Measurements from ENCODE around the gene ZNF101.

ZNF101 gene

DNA sequence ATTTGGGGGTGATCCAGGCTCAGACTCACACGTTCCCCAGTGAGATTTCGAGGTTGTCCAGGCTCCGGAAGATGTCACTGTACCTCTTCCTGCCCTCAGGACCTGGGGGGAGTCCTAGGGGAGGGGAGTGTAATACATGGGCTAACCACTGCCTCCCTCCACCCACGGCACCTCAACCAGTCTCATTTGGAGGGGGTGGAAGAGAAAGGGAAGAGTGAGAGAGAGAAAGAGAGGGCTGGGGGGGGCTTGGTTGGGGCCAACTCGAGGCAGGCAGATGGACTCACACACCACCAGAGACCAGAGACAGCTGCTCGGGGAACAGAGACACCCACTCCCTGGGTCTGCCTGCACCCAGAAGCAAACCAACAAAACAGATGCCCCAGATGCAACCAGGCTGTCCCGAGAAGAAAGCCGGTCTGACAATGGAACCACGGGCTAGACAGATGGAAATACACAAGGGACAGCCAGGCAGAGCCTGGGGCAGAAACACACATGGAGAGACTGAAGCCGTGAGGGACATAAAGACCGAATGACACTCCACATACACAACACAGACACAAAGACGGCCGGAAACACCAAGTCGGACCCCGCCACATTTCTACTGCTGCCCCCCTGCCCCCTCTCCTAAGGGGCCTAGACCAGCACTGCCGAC lies 26.0 kb upstream of the ZNF101 start:
- peak; percentile 66 for DNase-seq (ENCODE audit: low spot score)

- peak; percentile 99 for DNase-seq (ENCODE audit: low spot score)
Observed at GRCh38 chr19:19643158-19644053, 25.2 kb upstream of the ZNF101 start, which contains the start of gene GMIP. Gene GMIP (minus strand): TSS chr19:19643657. CDS start chr19:19643529, 128 bp downstream.

DNA sequence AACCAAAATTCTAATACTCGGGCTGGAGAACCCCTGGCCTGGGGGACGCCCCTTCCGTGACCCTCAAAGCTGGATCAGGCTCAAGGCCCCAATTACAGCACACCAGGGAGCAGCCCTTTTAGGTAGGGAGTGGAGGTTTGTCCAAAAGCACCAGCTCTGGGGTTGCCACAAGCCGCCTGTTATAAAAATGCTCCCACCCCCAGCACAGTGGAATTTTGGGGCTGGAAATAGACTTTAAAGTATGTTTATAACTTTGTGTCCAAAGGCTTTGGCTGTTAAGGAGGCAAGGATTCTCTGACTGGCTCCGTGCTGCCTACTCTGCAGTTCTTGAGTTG lies 24.6 kb upstream of the ZNF101 start:
- no peak for DNase-seq (ENCODE audit: low spot score)

- DNase-seq (ENCODE audit: low spot score) = no peak
Observed at GRCh38 chr19:19645233-19645870, 23.3 kb upstream of the ZNF101 start.

GRCh38 chr19:19647037-19647835 lies 21.4 kb upstream of the ZNF101 start:
- no peak for DNase-seq (ENCODE audit: low spot score)

DNA sequence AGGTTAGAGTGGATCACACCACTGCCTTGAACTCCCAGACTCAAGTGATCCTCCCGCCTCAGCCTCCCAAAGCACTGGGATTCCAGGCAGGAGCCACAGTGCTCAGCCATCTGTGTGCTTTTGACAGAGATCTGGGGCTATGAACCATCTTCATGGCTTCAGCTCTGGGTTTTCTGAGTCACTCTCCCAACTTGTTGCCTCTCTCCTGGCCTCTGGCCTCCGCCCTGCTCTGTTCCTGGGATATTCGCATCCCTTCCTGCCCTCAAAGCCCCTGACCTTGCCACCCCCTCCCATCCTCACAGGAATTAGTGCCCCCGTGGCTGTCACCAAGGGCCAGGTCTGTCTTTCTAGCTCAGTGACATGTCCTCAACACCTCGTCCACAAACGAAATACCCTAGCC lies 19.5 kb upstream of the ZNF101 start:
- DNase-seq (ENCODE audit: low spot score) = no peak

GRCh38 chr19:19649580-19649995 lies 19.1 kb upstream of the ZNF101 start:
- DNase-seq (ENCODE audit: low spot score) = no peak

- DNase-seq (ENCODE audit: low spot score) = no peak
Observed at GRCh38 chr19:19650331-19650730, 18.3 kb upstream of the ZNF101 start.

DNA sequence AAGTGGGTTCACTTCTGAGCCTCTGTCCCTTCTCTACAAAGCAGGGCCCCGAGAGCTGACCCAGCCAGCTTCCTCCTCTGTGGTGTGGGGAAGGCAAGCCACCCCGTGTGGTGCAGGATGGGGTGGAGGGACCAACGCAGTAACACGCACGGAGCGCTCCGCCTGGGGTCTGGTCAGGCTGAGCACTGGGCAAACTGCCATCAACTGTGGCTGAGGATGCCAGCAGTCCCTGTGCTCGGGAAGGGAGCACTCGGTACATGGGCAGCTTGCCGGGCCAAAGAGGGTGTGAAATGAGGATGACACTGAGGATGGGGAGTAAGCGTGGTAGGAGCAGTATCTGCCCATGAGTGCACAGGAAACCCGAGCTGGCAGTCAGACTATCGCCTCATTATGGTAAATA lies 17.6 kb upstream of the ZNF101 start:
- DNase-seq (ENCODE audit: low spot score) = no peak

- no peak for DNase-seq (ENCODE audit: low spot score)
Observed at GRCh38 chr19:19652482-19653295, 15.9 kb upstream of the ZNF101 start.

- DNase-seq (ENCODE audit: low spot score) = no peak
Observed at GRCh38 chr19:19653597-19654147, 15.0 kb upstream of the ZNF101 start.

DNA sequence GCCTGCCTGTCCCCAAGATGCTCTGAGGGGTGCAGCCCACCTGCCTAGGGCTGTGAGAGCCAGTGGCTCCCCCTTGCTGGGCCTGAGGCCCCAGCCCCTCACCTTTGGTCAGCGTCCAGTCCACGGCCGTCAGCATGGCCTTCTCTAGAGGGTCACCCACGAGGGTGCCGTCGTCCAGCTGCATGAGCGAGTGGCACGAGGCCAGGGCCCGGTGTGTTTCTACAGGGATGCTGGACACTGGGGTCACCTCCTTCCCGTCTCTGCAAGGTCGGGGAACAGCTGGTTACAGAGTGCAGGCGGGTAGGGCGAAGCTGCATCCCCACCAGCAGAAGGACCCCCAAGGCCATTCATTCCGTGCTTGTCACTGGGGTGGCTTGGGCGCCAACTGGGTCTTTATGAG lies 14.2 kb upstream of the ZNF101 start:
- DNase-seq (ENCODE audit: low spot score) = no peak

- DNase-seq (ENCODE audit: low spot score) = peak; percentile 9
Observed at GRCh38 chr19:19655051-19655594, 13.5 kb upstream of the ZNF101 start.

DNA sequence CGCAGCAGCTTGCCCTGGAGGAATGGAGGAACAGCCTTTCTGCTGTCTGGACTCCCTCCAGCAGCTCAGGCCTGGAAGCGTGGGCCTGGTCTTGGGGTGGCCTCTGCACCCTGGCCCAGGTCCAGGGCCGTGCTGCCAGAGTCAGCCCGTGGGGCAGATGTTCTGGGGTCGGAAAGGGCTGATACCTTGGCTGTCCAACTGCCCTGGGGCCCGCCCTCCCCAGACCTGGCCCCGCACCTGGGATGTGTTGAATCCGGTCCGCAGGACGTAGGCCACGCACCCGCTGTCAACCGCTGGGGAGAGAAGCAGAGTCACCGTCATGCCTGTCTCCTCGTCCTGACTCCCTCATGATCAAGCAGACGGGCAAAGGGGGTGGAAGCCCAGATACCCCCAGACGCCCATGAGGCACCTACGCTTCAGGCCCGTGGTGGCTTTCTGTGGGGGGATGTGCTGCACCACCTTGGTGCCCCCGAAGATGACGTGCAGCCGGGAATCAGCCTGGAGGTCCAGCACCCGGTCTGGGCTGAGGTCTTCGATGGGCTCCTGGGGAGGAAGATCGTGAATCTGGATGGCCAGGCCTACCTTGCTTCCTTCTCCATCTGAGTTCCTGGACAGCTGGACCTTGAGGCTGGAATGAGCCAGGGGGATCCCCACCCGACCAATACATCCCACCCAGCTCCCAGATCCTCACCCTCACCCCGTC lies 12.8 kb upstream of the ZNF101 start:
- DNase-seq (ENCODE audit: low spot score) = peak; percentile 15

GRCh38 chr19:19656451-19657396 lies 11.9 kb upstream of the ZNF101 start:
- DNase-seq (ENCODE audit: low spot score) = peak; percentile 10

- peak; percentile 5 for DNase-seq (ENCODE audit: low spot score)
Observed at GRCh38 chr19:19657397-19657783, 11.2 kb upstream of the ZNF101 start.

- DNase-seq (ENCODE audit: low spot score) = no peak
Observed at GRCh38 chr19:19659646-19660245, 8.9 kb upstream of the ZNF101 start.

DNA sequence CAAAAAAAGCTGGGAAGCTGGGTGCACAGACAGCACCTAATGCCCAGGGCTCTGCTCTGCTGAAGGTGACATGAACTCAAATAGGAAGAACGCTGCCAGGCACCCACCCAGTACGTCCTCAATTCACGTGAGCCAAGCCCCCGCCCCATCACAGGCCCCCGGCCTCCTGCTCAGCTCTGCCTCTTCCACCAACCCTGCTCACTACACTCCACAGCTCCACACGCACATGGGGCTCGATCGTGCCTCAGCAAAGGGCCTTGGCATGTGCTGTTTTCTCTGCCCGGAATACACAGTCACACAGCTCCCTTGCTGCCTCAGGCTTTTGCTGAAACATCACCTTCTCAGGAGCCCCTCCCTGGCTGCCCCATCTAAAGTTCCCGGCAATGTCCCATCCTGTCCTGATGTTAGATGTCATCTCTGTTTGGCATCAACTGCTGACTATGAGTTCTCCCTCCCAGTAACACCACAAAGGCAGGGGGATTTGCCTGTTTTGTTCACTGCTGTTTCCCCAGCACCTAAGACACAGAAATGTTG lies 7.4 kb upstream of the ZNF101 start:
- no peak for DNase-seq (ENCODE audit: low spot score)

Data from HuH-7 (cell line).